HG03521 (cell line): Measurements from ENCODE around the gene DFFA.

Experiments
- ATAC-seq: cut with Tn5 transposase; IDR thresholded peaks from one replicate; pipeline ENCODE4 v1.9.1; 2021; ENCODE audit warnings: mild to moderate bottlenecking, moderate library complexity; ENCODE audit not compliant: unreplicated experiment

The DFFA gene

GRCh38 chr1:10472220-10473144, at the start of gene DFFA:
DFFA (minus strand) TSS chr1:10472529; CDS start chr1:10472458, 71 bp downstream.
- peak; percentile 84 for ATAC-seq

- ATAC-seq: no peak
Measured at GRCh38 chr1:10521537-10522157, 49.3 kb upstream of the DFFA start.

DNA sequence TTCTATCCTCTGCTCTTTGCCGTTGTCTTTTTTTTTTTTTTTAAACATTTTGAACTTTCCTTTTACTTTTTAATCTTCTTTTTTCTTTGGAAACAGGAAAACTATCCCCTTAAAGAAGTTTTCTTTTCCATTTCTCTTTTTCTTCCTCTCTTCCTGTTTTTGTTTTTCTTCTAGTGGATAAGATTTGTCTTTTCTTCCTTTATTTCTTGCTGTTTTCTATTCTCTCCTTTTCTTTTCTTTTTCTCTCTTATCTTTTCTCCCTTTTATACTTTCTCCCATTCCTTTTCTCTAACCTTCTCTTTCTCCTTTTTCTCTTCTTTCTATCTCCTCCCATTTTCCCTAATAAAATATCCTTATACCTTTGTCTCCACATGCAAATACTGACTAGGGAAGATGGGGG, 48.6 kb upstream of the DFFA start:
- ATAC-seq: no peak

GRCh38 chr1:10520497-10520896, 48.2 kb upstream of the DFFA start:
- ATAC-seq: no peak

- ATAC-seq: no peak
Measured at GRCh38 chr1:10519016-10519417, 46.7 kb upstream of the DFFA start.

DNA sequence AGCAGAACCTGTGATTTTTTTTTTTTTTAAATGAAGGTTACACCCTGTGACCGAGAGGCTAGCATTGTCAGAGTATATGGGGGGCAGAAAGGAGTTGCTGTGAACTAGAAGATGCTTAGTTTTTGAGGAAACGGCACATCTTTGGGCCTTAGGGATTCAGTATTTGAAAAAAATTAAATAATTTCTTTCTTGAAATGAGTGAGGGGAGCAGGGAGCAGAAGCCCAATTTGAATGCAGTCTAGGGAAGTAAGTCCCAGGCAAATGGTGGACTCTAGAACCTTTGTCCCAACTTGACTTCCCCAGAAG, 45.3 kb upstream of the DFFA start:
- no peak for ATAC-seq

GRCh38 chr1:10516925-10517676, 44.8 kb upstream of the DFFA start:
- no peak for ATAC-seq

- ATAC-seq: no peak
Measured at GRCh38 chr1:10515976-10516750, 43.8 kb upstream of the DFFA start.

DNA sequence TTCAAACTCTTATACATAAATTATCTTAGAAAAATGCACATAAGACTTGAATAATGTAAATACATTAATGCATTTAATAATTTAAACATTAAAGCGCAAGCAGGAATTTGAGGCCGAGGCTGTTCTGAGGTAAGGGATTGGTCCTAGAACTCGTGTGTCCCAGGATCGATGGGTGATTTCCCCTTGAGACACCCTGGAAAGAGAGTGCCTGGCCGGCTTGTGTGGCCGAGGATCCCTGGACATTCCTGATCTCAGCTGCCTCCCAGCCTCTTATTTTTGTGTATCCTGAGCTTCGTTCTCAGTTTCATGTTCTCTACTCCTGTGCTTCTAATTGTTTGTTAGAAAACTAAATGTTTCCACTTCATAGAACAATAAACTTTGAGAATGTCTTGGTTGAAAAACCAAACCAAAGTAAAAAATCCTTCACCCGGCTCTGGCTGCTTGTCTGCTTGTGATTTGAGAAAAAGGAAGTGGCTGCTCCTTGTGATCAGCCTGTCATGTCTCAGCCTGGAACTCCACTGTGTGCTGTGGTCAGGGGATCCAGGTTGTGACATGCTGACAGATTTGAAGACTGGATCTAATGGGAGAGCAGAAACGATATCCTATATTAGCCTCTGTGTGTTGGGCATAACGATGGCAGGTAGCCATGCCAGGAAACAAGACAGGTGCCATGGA, 43.1 kb upstream of the DFFA start:
- no peak for ATAC-seq

DNA sequence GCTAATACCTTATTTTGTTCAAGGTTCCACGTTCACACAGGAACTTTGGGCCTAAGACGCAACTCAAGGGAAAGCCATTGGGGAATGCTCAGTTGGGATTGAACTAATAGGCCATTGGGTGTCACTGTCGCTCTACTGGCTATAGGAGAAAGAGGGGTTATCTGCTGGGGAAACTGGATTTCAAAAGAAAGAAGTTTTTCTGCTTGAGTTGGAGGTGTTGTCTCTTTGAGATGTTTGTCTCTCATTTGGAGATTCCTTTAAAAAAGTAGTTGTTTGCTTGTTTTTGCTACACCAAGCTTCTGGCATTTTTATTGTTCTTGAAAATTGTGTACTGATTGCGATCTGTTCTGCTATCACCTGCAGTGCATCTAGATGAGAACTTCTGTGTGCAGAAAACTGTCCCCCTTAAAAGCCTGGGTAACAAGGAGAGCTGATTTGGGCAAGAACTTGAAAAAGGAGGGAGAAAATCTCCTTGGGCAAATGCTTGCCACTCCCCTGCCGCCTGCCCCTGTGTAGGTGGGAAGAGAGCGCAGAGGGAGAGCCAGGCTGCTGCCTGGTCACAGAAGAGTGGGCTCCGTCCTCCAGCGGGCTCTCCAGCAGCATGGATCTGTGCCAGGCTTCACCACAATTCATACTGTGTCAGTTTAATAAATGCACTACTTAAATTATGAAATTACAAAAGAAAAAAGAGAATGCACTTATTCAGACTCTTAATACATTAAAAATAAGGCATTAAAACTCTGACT, 42.3 kb upstream of the DFFA start:
- no peak for ATAC-seq

DNA sequence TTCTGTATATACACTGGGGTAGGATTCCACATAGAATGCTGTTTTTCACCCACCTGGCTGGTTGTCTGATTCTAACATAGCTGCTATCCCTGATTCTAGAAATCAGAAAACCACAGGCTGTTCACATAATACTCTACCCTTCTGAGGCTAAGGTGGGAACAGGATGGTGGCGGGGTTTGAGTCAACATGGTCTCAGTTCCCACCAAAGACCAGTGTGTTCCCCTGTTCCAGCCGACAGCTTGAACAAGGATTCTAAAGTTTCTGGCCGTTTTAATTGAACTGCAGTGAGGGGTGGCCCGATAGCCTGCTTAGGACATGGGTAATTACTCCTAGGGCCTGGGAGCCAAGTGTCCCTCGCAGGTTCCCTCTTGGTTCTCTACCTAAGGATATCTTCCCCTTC, 40.9 kb upstream of the DFFA start:
- ATAC-seq: no peak

GRCh38 chr1:10511494-10511885, 39.2 kb upstream of the DFFA start:
- ATAC-seq: no peak

- ATAC-seq: peak; percentile 80
Measured at GRCh38 chr1:10510520-10511493, 38.5 kb upstream of the DFFA start.

DNA sequence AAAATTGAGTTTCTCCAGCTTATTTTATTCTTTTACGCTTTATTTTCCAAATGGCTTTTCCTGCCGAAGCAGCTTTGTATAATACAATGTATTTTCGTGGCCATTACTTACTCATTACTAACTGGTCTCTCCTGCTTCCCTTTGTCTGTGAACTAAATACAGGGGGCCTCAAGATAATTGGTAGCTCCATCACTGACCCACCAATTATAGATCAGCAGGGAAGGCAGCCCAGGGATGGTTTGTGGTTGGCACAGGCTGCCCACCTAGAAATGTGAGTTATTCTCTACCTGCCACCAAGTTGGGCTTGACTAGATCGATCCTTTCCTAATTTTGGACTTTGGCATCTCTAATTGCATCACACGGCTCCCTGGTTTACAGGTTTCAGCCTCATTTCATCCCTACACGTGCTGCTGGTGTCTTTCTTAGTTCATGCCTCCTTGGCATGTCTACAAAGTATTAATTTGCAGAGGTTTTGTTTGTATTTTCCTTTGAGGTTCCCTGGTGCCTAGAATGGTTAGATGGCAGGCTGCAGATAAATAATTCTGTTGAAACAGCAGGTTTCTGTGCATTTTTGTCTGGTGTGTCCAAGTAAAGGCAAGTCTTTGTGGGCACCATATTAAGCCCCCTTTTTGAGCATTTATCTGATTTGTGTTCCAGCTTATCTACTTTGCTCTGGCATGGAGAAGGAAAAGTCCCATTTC, 37.6 kb upstream of the DFFA start:
- ATAC-seq: no peak

DNA sequence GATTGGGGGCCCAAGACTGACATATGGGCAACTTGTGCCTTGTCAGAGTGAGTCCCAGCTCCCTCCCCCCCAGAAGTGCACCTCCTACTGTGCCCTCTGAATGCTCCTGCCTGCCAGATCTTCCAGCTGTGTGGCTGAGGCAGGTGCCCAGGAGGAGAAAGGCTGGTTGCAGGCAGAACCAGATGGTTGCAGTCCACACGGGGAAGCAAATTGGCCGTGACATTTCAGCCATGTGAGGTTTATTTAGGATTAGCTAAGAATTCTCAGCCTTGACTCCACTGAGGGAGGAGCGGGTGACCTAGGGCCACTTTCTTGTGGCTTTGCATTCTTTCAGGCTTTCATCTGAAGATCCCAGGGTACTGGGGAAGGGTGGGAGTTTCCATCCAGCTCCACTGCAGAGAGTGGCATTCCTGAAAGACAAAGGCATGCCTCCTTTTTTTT, 36.2 kb upstream of the DFFA start:
- ATAC-seq: no peak

- no peak for ATAC-seq
Measured at GRCh38 chr1:10507111-10507879, 35.0 kb upstream of the DFFA start.

DNA sequence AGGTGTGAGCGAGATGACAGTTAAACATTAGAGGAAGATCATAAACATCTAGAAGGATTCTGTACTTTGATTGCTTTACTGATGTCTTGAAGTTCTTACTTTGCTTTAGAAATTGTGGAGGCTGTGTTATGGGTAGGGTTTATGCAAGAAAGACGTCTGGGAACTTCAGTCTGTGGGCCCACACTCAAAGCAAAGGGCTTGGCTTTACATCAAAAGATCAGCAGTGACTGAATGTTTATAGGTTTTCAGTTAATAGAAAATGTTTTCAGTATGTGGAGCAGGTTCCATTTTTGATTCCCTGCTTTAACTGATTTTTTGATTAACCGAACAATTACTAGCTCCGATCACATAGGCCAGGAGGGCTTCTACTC, 34.3 kb upstream of the DFFA start:
- no peak for ATAC-seq
